Measurements from ENCODE around the gene AFF3.

Gene AFF3

DNA sequence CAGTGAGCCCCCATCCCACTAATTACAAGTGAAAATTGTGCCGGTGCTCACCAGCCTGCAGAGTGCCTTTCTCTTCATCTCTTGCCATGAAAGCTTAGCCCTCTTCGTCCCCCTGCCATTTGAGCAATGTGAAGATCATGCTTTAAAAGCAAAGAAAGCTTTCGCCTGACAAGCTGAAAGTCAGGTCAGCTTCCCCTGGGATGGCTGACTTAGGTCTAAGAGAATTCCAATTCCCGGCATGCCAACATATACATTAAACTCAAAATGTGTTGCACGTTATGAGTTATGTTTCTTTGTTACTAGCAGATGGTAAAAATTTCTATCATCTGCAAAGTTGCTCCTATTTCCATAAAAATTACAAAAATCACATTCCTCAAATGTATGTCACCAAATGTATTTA, 129.8 kb downstream of the AFF3 start:
- in situ Hi-C loops (cut with HindIII; ENCODE audit: low sequenced_read_pairs), result no loop called here

DNA sequence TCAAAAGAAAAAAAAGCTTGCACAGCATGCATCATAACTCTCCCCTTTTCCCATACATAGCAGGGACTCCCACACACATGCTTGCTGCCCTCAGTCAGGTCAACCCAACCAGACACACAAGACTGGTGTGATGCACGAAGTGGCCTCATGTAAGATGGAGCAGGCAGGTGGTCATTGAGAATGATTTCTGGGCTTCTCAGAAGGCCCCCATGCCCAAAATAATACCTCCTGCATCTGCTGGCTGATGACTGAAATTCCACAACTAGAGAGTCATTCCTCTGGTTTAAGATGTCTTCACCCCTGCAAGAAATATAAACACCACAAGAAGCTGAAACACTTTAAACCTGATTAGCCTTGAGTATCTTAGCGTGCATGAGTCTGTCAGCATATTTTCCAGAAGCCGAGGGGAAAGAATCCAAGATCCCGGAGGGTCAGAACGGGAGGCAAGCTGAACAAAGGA, 131.1 kb downstream of the AFF3 start:
- in situ Hi-C loops (cut with HindIII; ENCODE audit: low sequenced_read_pairs), result no loop called here

DNA sequence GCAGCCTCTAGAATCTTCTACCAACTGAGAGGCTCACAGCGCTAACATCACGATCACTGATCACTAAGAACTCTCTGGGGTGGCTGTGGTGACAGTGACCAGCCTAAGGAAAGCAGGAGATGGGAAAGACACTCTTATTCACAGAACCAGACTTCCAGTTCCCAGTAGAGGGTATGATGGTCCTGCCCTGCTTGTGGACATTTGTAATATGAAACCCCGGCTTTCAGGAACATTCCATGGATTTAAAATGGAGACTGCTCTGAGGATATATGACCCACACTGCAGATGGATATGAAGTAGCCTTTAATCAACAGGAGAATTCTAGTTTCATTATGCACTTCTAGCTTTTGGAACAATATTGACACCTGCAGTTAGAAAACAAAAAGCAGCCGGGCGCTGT, 131.8 kb downstream of the AFF3 start:
- in situ Hi-C loops (cut with HindIII; ENCODE audit: low sequenced_read_pairs), result no loop called here

DNA sequence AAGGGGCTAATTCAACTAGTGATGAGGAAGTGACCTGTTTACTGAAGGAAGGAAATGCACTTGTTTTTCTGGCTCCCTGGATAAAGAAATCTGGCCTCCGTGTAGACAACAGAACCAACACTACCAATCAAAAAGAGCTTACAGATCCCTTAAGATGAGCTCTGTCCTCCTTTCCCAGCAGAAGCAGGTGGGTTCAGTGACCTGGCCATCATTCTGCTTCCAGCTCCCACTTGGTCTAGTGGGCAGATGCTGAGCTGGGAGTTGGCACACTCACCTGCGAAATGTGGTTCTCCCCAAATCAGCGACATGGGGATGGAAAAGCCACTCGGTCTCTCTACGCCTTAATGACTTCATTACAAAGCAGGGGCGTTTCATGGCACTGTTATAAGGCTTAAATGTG, 132.6 kb downstream of the AFF3 start:
- in situ Hi-C loops (cut with HindIII; ENCODE audit: low sequenced_read_pairs), result no loop called here

DNA sequence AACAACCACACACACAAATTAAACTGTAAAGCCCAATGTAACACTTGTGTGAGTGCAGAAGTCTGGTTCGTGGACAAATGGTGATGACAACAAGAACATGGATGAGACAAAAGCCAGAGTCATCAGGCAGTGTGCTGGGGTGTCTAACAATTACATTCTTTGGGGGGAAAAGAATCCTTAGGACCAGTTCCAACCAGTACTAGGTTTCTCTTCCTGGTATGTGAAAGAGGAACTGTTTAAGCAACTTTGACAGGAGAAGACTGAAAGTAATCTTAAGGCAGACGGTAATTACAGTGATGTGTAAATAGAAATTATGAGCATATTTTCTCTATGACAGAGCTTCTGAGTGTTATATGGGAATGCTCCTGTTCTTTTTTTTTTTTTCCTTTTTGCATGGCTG, 133.4 kb downstream of the AFF3 start:
- in situ Hi-C loops (cut with HindIII; ENCODE audit: low sequenced_read_pairs), result no loop called here

DNA sequence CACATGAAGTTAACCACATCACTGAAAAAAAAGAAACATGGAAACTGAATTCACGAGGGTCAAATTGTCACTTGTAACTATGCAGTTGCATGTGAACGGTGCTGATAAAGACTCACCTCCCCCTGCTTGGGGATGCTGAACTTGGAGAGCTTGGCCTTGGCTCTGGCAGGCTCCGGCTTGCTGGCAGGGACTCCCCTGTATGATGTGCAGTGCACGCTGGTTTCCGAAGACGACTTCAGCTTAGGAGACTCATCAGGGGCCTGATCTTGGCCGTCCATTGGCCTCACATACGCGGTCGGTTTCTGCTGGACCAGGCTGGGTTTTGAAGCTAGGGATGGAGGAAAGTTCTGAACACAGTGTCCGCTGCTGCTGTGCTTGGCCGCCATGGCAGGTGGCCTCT, 135.9 kb downstream of the AFF3 start:
- in situ Hi-C loops (cut with HindIII; ENCODE audit: low sequenced_read_pairs), result no loop called here

DNA sequence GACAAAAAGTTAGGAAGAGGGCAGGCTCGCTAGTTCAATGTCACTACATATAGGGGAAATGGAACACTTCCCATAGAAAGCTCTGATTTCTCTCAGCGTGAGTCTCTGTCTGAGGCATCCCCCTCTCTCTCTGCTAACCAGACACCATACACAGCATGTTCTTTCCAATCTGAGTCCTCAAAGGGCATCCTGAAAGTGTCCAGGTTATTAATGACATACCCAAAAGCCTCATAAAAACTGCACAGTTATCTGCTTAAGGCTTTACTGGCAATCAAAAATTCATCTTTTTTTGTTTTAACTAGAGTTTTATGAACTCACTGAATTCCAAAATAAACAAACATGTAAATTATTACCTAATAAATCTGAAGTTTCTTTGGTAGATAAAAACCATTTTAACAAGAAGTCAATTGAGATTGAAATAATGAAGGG, 137.4 kb downstream of the AFF3 start:
- in situ Hi-C loops (cut with HindIII; ENCODE audit: low sequenced_read_pairs), result no loop called here

DNA sequence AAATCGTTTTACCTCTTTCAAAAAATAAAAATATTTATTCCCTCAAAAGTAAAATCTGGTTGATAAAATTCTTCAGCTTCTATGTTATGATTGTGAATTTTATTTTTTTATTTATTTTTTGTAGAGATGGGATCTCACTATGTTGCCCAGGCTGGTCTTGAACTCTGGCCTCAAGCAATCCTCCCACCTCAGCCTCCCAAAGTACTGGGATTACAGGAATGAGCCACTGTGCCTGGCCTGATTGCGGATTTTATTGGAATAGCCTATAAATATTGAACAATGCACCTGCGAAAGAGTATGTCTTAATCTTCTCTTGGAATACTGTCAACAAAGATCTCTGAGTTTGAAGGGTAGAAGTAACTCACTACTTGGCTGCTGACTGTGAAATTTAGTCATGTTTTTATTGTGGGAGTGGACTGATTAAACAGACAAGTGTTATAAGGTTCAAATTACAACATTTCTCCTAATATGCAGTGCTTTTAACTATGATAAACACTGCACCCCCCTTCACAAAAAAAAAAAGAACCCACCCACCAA, 138.0 kb downstream of the AFF3 start:
- in situ Hi-C loops (cut with HindIII; ENCODE audit: low sequenced_read_pairs), result no loop called here

DNA sequence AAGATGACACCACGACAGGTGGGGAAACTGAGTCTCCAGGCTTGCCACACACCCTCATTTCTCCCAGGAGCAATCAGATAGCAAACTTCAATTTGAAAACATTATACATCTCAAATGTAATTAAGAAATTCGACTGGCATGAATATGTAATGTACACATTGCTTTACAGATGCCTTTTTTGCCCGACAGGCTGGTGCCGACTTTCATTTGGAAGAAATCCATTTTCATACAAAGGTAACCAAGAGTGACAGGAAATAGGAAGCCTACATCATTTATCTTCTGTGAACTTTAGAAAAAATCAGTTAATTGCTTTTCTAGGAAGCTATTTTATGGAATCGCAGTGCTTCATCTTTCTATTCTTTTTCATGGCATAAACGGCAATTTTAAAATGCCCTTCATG, 140.3 kb downstream of the AFF3 start:
- in situ Hi-C loops (cut with HindIII; ENCODE audit: low sequenced_read_pairs), result no loop called here

DNA sequence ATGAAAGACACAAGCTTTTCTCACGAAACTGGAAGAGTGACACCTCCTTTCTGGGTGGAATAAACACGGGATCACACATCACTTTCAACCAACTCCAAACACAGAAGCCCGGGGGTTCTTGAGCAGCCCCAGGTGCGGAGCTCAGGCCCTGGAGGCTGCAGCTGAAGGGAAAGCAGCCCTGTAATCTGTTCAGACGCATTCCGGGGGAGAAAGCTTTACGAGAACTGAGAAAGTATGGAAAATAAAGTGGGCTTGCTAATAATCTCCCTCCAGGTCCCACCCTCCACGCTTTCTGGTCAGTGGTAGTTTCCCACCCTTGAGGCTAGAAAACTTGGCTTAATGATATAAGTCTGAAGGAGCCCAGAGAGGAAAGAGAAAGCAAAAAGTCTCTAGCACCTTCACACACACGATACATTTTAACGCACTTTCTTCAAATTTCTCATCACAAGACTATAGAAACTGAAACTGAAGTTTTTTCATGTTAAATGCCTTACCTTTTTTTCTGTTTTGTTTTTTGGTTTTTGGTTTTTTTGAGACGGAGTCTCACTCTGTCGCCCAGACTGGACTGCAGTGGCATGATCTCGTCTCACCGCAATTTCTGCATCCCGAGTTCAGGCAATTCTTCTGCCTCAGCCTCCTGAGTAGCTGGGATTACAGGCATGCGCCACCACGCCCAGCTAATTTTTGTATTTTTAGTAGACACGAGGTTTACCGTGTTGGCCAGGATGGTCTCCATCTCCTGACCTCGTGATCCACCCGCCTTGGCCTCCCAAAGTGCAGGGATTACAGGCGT, 141.3 kb downstream of the AFF3 start:
- in situ Hi-C loops (cut with HindIII; ENCODE audit: low sequenced_read_pairs), result no loop called here

DNA sequence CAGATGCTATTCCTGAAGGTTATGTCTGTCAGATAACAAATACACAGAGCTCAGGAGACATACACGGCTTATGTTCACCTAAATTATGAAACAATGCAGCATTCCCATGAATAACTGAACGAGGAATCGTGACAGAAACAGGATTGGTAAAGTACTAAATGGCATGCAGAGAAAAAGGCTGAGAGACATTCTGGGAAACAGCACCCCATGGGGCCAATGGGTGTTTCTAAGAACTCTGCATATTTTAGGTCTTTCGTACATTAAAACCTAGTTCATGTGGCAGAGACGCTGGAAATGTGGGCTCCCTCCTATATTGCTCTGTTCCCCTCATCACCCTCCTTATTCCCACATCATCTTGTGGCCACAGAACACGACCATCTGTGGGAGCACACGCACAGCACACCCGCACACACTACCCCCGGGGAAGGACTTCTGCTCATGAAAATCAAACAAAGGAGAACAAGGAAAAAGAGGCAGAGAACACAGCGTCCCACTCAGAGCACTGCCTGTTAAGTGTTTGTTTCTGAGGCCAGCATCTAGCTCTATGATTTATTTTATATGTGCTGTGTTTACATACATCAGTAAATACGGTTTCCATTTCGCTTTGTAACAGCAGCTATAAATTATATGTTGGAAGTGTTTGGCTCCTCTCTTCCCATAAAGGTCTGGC, 143.6 kb downstream of the AFF3 start:
- in situ Hi-C loops (cut with HindIII; ENCODE audit: low sequenced_read_pairs), result no loop called here

DNA sequence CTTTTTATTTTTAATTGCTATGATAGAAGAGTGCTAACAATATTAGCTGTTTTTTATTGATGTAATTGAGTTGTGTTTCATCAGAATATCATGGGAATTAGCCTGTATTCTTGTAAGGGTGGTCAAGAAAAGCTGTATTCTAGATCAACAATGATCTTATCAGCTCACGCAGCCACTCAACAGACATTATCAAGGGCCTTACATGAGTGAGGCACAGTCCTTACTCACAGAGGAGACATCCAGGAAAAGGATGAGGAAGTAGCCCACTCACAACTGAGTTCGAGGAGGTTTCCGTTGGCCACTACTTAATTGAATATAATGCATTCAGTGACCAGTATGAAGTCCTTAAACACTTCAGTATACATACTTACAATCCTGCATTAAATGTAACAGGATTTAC, 152.5 kb downstream of the AFF3 start:
- in situ Hi-C loops (cut with HindIII; ENCODE audit: low sequenced_read_pairs), result no loop called here

DNA sequence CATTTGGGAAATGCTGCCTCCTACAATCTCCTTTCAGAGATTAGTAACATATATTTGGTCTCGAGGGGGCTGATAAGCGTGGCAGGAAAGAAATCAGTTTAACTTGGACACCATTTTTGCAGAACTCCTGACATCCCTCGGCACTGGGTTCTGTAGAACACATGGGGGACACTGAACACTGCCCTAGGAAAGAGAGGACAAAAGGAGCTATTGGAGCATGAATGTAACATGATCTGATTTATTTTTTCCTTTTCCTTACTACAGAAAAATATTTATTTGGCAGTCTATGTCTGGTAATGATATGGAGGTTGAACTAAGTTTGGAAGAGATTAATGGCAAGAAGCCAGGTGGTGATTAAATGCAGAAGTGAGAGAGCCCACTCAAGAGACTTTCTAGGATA, 153.8 kb downstream of the AFF3 start:
- in situ Hi-C loops (cut with HindIII; ENCODE audit: low sequenced_read_pairs), result no loop called here

DNA sequence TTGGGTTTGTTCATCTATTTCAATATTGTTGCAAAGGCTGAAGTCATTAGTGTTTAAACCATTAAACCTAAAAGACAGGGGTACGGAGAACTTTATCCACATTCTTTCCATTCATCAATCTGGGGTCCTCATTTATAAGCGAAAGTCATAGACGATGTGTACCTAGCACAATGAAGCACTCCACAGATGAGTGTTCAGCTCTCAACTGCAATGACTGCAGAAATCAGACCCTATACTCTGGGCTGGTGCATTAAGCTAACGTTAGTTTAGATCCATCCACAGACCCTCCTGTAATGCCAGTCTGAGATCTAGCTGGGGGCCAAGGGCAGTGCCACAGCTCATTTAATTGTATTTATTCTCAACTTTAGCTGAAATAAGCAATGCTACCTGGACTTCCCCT, 155.2 kb downstream of the AFF3 start:
- in situ Hi-C loops (cut with HindIII; ENCODE audit: low sequenced_read_pairs), result no loop called here

DNA sequence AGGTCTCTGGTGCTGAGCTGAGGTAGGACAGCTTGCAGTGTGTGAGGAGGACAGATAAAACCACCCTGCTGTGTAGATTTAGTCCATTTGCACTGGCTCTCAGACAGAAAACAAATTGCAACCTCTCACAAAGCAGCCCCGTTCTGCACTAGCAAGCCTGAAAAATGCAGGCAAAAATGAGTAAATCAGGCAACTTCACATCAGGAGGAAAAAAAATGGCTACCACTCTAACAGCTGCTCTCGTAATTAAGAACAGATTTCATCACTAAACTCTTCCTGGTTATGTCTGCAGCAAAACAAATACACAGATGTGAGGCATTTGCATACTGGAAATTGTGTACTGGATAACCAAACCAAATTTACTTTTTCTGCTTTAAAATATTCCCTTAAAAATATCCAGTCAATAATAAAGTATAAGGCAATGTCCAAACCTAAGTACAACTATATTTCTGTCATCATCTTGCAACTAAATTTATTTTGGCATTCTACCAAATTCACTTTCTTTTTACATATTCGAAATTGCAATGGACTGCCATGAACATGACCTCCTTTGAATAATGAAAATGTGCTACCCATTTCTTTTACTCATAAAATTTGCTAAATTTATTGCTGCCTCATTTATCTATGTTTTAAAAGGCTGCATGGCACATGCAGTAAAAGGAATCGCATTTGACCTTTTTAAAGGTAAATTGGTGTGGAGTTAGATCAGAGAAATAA, 157.4 kb downstream of the AFF3 start:
- in situ Hi-C loops (cut with HindIII; ENCODE audit: low sequenced_read_pairs), result no loop called here

DNA sequence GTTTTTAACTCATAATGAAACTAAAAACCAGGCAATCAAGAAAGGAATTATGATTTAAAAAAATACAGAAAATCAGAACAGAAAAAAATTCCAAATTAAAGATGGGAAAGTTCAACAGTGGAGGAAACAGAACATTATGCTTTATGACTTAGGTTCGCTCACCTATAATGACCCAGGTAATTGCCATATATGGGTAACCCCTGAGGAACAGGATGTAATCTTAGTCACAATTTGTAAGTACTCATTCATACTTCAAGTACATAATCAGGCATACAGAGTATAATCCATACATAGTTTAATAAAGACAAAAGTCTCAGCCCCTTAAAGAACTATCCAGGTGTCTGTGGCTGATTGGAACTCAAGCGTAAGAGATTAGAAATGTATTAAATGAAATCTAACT, 159.6 kb downstream of the AFF3 start:
- in situ Hi-C loops (cut with HindIII; ENCODE audit: low sequenced_read_pairs), result no loop called here

DNA sequence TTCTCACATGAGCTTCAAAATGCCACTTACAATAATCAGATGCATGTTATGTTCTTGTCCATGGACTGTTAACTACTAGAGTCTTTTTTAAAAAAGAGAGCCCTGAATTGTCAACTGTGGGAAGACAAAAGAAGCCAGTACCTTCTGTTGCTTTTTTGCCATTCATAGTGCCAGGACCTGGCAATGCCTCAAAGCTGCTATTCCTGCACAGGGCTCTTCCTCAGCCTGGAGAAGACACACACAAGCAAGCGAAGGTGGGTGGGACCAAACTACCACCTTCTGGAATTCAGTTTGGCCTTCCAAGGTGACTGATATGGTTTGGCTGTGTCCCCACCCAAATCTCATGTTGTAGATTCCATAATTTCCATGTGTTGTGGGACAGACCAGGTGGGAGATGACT, 160.6 kb downstream of the AFF3 start:
- in situ Hi-C loops (cut with HindIII; ENCODE audit: low sequenced_read_pairs), result no loop called here

DNA sequence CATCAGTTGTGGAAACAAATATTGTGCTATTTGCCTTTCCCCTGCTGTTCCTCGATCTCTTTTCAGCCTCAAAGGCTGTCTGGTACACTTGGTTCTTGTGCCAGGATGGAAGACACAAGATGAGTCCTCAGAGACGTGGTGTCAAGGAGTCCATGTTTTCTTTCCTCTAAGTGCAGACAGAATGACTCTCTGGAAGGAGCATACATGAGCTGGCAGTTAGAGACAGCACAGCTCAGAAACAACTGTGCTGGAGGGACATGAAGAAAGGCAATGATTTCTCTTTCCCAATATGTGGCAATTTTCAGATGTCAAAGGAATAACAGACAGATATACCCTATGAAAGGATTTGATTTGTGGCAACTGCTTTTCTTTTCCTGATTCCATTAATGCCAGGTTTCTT, 162.2 kb downstream of the AFF3 start:
- in situ Hi-C loops (cut with HindIII; ENCODE audit: low sequenced_read_pairs), result no loop called here

DNA sequence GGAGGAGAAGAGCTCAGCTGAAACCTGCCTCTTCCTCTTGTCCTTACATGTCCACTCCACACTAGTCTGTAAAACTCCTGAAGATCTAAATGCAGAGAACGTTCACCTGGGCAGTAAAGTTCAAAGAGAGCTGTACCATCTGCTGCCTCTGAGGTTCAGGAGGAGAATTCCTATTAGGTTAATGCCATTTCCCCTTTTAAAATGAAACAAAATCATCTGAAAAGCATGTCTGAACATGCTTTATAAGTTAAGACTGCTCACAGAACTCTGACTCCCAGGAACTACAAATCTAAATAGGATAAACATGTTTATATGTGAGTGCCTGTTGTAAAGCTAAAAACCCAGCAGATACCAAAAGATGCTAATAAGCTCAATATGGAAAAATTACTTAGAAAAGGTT, 164.4 kb downstream of the AFF3 start:
- in situ Hi-C loops (cut with HindIII; ENCODE audit: low sequenced_read_pairs), result no loop called here

DNA sequence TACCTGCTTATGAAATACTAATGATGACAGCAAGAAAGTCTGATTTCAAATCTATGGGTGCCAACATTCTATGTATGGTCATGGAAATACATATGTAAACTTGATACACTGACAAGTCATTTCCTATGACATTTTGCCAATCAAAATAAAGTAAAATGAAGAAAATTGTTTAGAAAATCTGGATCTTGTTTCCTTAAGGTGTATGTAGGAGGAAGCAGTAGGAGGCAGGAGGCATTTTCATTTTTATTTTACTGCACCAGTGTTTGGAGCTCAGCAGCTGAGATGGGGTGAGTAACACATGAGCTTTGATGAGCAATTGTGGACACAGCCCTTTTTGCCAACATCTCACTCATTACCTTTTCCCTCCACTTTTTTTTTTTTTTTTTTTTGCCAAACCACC, 167.0 kb downstream of the AFF3 start:
- in situ Hi-C loops (cut with HindIII; ENCODE audit: low sequenced_read_pairs), result no loop called here

DNA sequence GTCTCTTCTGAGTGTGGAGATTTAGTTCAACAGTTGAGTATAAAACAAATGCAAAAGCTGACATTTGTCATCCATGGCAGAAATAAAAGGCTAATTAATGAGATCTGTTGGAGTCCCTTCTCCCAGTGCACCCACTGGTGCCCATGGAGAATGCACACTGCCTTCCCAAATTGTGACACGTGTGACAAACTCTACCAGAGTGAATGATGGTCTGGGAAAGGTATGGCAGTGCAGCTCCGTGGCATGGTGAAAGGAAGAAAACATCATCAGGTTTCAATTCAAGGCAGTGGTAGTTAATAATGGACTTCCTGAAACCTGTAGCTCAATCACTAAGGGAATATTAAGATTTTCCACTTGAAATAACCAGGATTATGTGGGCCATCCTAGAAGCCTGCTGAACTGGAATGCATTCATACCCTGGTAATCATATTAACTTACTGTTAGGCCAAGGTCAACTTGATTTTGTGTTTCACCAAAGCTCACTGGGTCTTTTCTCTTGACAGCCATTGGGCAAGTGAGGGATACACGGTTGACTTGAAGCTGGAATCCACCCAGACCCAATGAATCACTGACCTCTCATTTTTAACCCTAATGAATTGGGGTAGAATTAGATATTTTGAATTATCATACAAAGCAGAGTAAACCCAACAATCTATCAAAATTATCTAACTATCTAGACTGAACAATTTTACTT, 167.6 kb downstream of the AFF3 start:
- in situ Hi-C loops (cut with HindIII; ENCODE audit: low sequenced_read_pairs), result no loop called here
